Sigmoid colon (tissue), 4 donors: ENCODE data around the gene PCDHGB6.

Experiments used
- CTCF ChIP-seq, 4 experiments: fragments of 450-650 bp in 3 of 4; fragments of 200-600 bp in 1 of 4; IDR thresholded peaks; one replicate each; pipeline ENCODE4 v1.5.1; 2016 to 2019; ENCODE audit warnings: antibody characterized with exemption in 4 of 4, mild to moderate bottlenecking in 3 of 4, moderate library complexity in 2 of 4
- EP300 ChIP-seq, 4 donors: sonication (generic); formaldehyde crosslinking; IDR thresholded peaks; one replicate each; pipeline ENCODE4 v1.6.1; 2017; ENCODE audit warnings: antibody characterized with exemption in 4 of 4
- POLR2A ChIP-seq, 2 donors: fragments of 450-650 bp; IDR thresholded peaks; one replicate each; pipeline ENCODE4 v1.6.1; 2016; ENCODE audit warnings: antibody characterized with exemption in 2 of 2, mild to moderate bottlenecking in 2 of 2, moderate library complexity in 2 of 2
- POLR2AphosphoS5 ChIP-seq, 4 donors: sonication (generic); formaldehyde crosslinking; IDR thresholded peaks; one replicate each; pipeline ENCODE4 v1.6.1; 2017; ENCODE audit warnings: antibody characterized with exemption in 4 of 4

DNA sequence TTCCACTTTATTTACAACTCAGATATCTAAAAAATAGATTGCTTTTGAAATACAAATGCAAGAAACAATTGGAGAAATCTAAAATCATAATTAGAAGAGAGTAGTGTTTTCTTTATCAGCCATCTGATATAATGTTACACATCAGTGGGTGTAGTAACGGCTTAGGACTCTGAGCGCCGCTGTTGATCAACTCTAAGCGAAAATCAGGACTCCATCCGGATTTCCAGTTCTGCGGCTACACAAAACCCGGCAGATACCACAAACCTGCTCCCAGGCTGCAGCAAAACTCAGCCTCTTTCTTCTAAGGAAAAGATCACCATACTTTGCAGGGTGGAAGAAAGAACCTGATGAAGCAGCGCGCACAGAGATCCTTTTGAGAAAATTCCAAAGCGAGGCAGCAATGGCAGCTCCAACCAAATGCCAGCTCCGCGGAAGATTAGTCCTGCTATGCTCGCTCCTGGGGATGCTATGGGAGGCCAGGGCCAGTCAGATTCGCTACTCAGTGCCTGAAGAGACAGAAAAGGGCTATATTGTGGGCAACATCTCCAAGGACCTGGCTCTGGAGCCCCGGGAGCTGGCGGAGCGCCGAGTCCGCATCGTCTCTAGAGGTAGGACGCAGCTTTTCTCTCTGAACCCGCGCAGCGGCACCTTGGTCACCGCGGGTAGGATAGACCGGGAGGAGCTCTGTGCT lies 5.1 kb upstream of the PCDHGB6 start, which contains the start of gene PCDHGA9:
- TF ChIP-seq POLR2AphosphoS5 (IDR thresholded peaks at IDR 0.05) (no peak), CTCF (IDR thresholded peaks at IDR 0.05) (no peak), POLR2A (IDR thresholded peaks at IDR 0.05) (no peak), EP300 (IDR thresholded peaks at IDR 0.05) (no peak)
